Liver (tissue), 9 donors: ENCODE data around the gene GATAD2B. TPM values are rescaled to one million over a fixed set of nuclear protein-coding genes. Genes with fewer than 3 reads are reported as not detected.
A peak's percentile ranks its signal among the peaks of the same experiment; 100 is the strongest.

Experiments
- DNase-seq: peaks from one replicate; pipeline ENCODE4 v3.0.0-alpha.2; 2017; ENCODE audit warnings: low spot score
- H3K27ac ChIP-seq, 2 donors: one replicate each; pipeline ENCODE4 v1.7.0; 2013; ENCODE audit warnings: inconsistent platforms in 2 of 2, low read length in 2 of 2, control low read depth in 1 of 2, low read depth in 1 of 2, mild to moderate bottlenecking in 1 of 2
- H3K27me3 ChIP-seq, 4 donors: one replicate each; pipeline versions ENCODE4 v1.6.1 to v1.7.0; 2013; ENCODE audit warnings: low read length in 3 of 4, inconsistent platforms in 1 of 4, mild to moderate bottlenecking in 1 of 4, moderate library complexity in 1 of 4; ENCODE audit not compliant: control insufficient read depth in 4 of 4, insufficient read depth in 4 of 4
- H3K36me3 ChIP-seq, 4 donors: one replicate each; pipeline versions ENCODE4 v1.6.1 to v1.7.0; 2013; ENCODE audit warnings: low read length in 3 of 4, mild to moderate bottlenecking in 3 of 4, low read depth in 1 of 4, moderate library complexity in 1 of 4; ENCODE audit not compliant: control insufficient read depth in 4 of 4, insufficient read depth in 3 of 4
- H3K4me1 ChIP-seq, 4 donors: one replicate each; pipeline versions ENCODE4 v1.6.1 to v1.7.0; 2013; ENCODE audit warnings: low read length in 3 of 4, mild to moderate bottlenecking in 3 of 4, moderate library complexity in 1 of 4; ENCODE audit not compliant: control insufficient read depth in 4 of 4, insufficient read depth in 4 of 4
- H3K4me3 ChIP-seq, 3 donors: one replicate each; pipeline versions ENCODE4 v1.6.1 to v1.7.0; 2013; ENCODE audit warnings: low read length in 3 of 3, control low read depth in 1 of 3, low read depth in 1 of 3, mild to moderate bottlenecking in 1 of 3
- H3K9ac ChIP-seq, 2 donors: one replicate each; pipeline ENCODE4 v1.7.0; 2013; ENCODE audit warnings: low read length in 2 of 2, mild to moderate bottlenecking in 2 of 2, moderate library complexity in 2 of 2, control low read depth in 1 of 2, low read depth in 1 of 2
- H3K9me3 ChIP-seq, 4 donors: one replicate each; pipeline versions ENCODE4 v1.6.1 to v1.7.0; 2013; ENCODE audit warnings: low read length in 3 of 4; ENCODE audit not compliant: control insufficient read depth in 4 of 4
- FOXA1 ChIP-seq: IDR thresholded peaks from 2 replicates; pipeline ENCODE4 v1.6.1; 2016; ENCODE audit warnings: antibody characterized with exemption
- FOXA2 ChIP-seq: IDR thresholded peaks from 2 replicates; pipeline ENCODE4 v1.6.1; 2016; ENCODE audit warnings: antibody characterized with exemption
- HNF4A ChIP-seq, 2 donors: conservative IDR thresholded peaks; 2 replicates each; pipeline ENCODE4 v1.6.1; 2016; ENCODE audit warnings: antibody characterized with exemption in 2 of 2, mild to moderate bottlenecking in 2 of 2
- HNF4G ChIP-seq: IDR thresholded peaks from 2 replicates; pipeline ENCODE4 v1.6.1; 2016; ENCODE audit warnings: antibody characterized with exemption
- JUND ChIP-seq, 2 donors: IDR thresholded peaks; 2 replicates each; pipeline ENCODE4 v1.6.1; 2016; ENCODE audit warnings: antibody characterized with exemption in 2 of 2
- NR2F2 ChIP-seq: IDR thresholded peaks from 2 replicates; pipeline ENCODE4 v1.6.1; 2016; ENCODE audit warnings: antibody characterized with exemption
- RAD21 ChIP-seq, 2 donors: IDR thresholded peaks; 2 replicates each; pipeline ENCODE4 v1.6.1; 2016; ENCODE audit warnings: antibody characterized with exemption in 2 of 2, mild to moderate bottlenecking in 2 of 2
- SP1 ChIP-seq: IDR thresholded peaks from 2 replicates; pipeline ENCODE4 v1.6.1; 2018; ENCODE audit warnings: antibody characterized with exemption, mild to moderate bottlenecking
- TAF1 ChIP-seq: conservative IDR thresholded peaks from 2 replicates; pipeline ENCODE4 v1.6.1; 2016; ENCODE audit warnings: antibody characterized with exemption, mild to moderate bottlenecking
- YY1 ChIP-seq: IDR thresholded peaks from 2 replicates; pipeline ENCODE4 v1.6.1; 2016; ENCODE audit warnings: antibody characterized with exemption, mild to moderate bottlenecking
- WGBS: extraction: QIAGEN DNeasy Blood & Tissue Kit; methylation state at CpG from one replicate; pipeline ENCODE4 v1.1.7; 2013; 5-methylcytosine and 5-hydroxymethylcytosine counted together
- polyA plus RNA-seq, 2 donors: library from polyadenylated mRNA; stranded (reverse) in 1 of 2; unstranded in 1 of 2; fragments of 200-250 nt in 1 of 2; fragments of >200 nt in 1 of 2; fragmentation: Nextera tagmentation in 1 of 2; extraction: Ambion mirVana in 1 of 2; gene quantifications; one replicate each; pipeline versions ENCODE4 v1.2.1 to v1.2.3, GENCODE V29; 2013 to 2015
- total RNA-seq, 2 donors: library from RNA; depleted of rRNA; stranded (reverse); fragments of >200 nt; gene quantifications; one replicate each; pipeline ENCODE4 v1.2.3, GENCODE V29; 2014
- TF ChIP-seq, protein P1 (sequence below): fragments of 150-350 bp; IDR thresholded peaks from 2 replicates; pipeline ENCODE4 v1.5.1; 2017; ENCODE audit warnings: improper control_type of control experiment, low read depth, low read length; ENCODE audit not compliant: missing input control
- TF ChIP-seq, protein P2 (sequence below): IDR thresholded peaks from 2 replicates; pipeline ENCODE4 v1.6.1; 2016; ENCODE audit warnings: antibody characterized with exemption
- TF ChIP-seq, protein P3 (sequence below): IDR thresholded peaks from 2 replicates; pipeline ENCODE4 v1.6.1; 2016; ENCODE audit warnings: antibody characterized with exemption
- TF ChIP-seq, protein P4 (sequence below): IDR thresholded peaks from 2 replicates; pipeline ENCODE4 v1.6.1; 2016; ENCODE audit warnings: antibody characterized with exemption
- donor health status: healthy.
- donor health status: healthy.
- donor health status: healthy.
- donor health status: healthy.
- donor health status: healthy.

GATAD2B gene
- total and polyA plus RNA-seq, 4 donors: 3.2 to 4.9 (median 3.9) TPM

DNA sequence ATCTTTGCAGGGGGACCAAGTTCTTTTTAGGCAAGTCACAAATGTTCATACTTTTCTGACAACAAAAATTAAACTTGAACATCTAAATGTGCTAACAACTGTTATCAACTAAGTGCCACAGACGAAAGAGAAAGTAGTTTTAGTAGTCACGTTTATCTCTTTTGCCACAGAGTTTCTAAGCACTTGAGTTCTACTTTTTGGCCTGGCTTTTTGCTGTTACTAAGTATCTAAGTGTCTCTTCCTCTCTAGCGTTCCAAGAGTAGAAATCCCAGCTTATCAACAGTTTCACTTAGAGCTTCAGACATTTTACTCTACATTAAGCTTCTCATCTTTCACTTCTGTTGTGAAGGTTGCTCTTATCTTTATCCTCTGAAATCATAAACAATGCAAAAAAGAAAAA, 34.2 kb downstream of the GATAD2B start (continued):
- TF ChIP-seq, protein P1, sequence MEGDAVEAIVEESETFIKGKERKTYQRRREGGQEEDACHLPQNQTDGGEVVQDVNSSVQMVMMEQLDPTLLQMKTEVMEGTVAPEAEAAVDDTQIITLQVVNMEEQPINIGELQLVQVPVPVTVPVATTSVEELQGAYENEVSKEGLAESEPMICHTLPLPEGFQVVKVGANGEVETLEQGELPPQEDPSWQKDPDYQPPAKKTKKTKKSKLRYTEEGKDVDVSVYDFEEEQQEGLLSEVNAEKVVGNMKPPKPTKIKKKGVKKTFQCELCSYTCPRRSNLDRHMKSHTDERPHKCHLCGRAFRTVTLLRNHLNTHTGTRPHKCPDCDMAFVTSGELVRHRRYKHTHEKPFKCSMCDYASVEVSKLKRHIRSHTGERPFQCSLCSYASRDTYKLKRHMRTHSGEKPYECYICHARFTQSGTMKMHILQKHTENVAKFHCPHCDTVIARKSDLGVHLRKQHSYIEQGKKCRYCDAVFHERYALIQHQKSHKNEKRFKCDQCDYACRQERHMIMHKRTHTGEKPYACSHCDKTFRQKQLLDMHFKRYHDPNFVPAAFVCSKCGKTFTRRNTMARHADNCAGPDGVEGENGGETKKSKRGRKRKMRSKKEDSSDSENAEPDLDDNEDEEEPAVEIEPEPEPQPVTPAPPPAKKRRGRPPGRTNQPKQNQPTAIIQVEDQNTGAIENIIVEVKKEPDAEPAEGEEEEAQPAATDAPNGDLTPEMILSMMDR: no peak
- TF ChIP-seq JUND (IDR thresholded peaks at IDR 0.05) (no peak), FOXA1 (no peak), SP1 (no peak), HNF4A (conservative IDR thresholded peaks at IDR 0.05) (no peak), TAF1 (no peak)
- TF ChIP-seq, protein P2, sequence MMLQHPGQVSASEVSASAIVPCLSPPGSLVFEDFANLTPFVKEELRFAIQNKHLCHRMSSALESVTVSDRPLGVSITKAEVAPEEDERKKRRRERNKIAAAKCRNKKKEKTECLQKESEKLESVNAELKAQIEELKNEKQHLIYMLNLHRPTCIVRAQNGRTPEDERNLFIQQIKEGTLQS: no peak

DNA sequence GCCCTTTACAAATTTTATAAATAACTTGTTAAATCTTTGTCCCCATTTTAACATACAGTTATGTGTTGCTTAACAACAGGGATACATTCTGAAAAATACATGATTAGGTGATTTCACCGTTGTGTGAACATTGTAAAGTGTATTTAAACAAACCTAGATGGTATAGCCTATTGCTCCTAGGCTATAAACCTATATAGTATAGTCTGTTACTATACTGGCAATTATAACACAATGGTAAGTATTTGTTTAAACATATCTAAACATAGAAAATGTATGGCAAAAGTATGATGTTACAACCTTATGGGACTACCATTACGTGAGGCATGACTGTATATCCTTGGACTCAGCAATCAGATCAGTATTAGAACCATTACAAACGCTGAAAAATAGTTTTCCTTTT, 36.6 kb downstream of the GATAD2B start:
- no peak for DNase-seq
- Histone ChIP-seq H3K27ac (no peak overlapping the region), H3K27me3 (no peaks in the 10 kb centered on the region), H3K4me1 (peaks cover 0 to 6% (median under 1%) of the 10 kb centered on the region in 4 donors), H3K9me3 (no peaks in the 10 kb centered on the region), H3K4me3 (no peak overlapping the region), H3K9ac (no peak overlapping the region), H3K36me3 (peaks cover 0 to 4% (median 0%) of the 10 kb centered on the region in 4 donors)
- no peak for TF ChIP-seq FOXA2
- TF ChIP-seq, protein P3, sequence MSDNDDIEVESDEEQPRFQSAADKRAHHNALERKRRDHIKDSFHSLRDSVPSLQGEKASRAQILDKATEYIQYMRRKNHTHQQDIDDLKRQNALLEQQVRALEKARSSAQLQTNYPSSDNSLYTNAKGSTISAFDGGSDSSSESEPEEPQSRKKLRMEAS: no peak
- no peak for TF ChIP-seq FOXA1
- no peak for TF ChIP-seq TAF1
- TF ChIP-seq HNF4G: no peak
- no peak for TF ChIP-seq SP1
- TF ChIP-seq RAD21 (IDR thresholded peaks at IDR 0.05): no peak
- WGBS: 64% methylated on average over 3 of the region's 3 CpGs

DNA sequence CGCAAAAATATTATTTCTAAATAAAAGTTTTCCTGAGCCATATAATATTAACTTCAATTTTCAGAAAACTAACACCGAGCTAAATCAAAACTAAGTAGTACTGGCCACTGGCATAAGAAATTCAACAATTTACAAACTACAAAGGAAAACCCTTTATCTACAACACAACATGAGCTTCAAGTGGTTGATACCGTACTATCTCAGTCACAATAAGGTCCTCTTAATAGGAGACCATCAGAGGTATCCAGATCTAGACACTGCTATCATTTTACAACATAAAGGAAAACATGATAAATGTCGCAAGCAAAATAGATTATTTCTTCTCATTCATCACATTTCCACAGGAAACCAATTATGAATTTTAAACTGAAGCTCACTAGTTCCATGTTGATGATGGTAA, 39.5 kb downstream of the GATAD2B start:
- no peaks in the 10 kb centered on the region for H3K27me3 ChIP-seq
- 95% methylated on average over 4 of the region's 4 CpGs for WGBS
- DNase-seq: no peak
- TF ChIP-seq HNF4A (conservative IDR thresholded peaks at IDR 0.05) (no peak), FOXA2 (no peak), YY1 (no peak), SP1 (no peak), NR2F2 (no peak)
- TF ChIP-seq, protein P1: no peak
- TF ChIP-seq, protein P2: no peak
- TF ChIP-seq, protein P4, sequence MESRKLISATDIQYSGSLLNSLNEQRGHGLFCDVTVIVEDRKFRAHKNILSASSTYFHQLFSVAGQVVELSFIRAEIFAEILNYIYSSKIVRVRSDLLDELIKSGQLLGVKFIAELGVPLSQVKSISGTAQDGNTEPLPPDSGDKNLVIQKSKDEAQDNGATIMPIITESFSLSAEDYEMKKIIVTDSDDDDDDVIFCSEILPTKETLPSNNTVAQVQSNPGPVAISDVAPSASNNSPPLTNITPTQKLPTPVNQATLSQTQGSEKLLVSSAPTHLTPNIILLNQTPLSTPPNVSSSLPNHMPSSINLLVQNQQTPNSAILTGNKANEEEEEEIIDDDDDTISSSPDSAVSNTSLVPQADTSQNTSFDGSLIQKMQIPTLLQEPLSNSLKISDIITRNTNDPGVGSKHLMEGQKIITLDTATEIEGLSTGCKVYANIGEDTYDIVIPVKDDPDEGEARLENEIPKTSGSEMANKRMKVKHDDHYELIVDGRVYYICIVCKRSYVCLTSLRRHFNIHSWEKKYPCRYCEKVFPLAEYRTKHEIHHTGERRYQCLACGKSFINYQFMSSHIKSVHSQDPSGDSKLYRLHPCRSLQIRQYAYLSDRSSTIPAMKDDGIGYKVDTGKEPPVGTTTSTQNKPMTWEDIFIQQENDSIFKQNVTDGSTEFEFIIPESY: no peak
- TF ChIP-seq, protein P3: no peak
- peak overlapping the region in 1 of 2 donors; percentile 22 for H3K9ac ChIP-seq
- no peak overlapping the region for H3K4me3 ChIP-seq
- H3K4me1 ChIP-seq: peaks cover 0 to 6% (median 4%) of the 10 kb centered on the region in 4 donors
- H3K36me3 ChIP-seq: no peaks in the 10 kb centered on the region
- no peak overlapping the region for H3K27ac ChIP-seq
- no peaks in the 10 kb centered on the region for H3K9me3 ChIP-seq
